ENCODE measurements around the gene DUSP5.

Gene DUSP5

DNA sequence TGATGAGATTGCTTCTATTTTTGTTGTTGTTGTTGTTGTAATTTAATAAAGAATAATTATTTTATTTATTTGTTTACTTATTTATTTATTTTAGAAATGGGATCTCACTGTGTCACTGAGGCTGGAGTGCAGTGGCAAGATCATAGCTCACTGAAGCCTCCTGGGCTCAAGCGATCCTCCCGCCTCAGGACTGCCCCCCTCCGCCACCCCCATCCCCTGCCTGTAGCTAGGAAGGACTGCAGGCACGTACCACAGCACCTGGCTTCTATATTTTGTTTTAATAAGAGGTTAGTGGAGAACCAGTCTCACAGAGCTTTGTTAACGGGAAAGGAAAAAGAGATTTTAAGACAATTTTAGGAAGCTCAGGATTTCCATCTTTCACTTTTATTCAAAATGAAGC is 50.3 kb downstream of the DUSP5 start:
- DNase-seq = no peak

DNA sequence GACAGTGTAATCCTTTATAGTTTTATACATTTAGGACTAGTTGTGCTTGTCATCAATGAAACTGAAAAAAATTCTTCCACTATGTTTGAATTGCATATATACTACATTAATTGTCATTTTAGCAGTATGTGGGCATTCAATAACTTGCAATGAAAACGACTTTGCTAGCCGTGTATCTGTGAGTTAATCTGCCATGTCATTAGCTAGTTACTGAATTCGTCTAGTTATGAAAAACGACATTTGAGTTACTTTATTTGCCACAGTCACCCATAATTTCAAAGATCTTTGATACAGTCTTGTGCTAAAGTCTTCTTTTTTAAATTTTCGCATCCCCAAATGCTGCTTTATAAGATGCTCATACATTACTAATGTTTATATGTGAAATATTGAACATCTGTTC is 51.5 kb downstream of the DUSP5 start:
- DNase-seq = no peak

DNA sequence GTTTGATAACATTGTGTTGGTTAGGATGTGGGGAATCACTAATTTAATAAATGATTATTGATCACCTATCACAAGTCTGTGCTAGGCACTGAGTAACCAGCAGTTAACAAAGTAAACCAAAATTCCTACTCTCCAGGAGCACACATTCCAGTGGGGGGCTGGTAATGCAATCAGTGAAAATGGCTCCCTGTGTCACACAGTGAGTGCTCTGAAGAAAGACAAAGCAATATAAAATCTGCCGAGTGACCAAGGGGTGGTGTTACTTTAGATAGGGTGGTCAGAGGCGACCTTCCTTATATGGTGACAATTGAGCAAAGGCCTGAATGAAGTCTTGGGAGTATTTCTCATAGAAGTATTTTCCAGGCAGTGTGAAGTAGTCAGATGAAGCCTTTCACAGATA is 56.2 kb downstream of the DUSP5 start:
- no peak for DNase-seq

DNA sequence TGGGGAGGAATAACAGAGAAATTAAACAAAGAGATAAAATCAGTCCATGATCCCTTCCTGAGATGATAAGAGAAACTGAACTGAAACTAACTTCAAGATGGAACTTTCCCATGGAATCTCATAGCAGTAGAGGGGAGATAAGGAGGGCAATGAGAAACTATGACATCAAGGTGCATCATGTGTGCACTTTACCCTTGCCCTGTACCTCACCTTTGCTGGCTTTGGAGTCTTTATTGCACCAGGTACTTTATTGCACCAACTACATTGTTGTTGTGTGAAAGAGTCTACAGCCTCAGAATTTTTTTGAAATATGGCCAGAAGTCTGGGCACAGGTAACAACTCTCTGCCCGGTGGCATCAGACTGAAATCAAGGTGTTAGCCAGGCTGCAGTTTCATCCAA is 58.6 kb downstream of the DUSP5 start:
- no peak for DNase-seq

DNA sequence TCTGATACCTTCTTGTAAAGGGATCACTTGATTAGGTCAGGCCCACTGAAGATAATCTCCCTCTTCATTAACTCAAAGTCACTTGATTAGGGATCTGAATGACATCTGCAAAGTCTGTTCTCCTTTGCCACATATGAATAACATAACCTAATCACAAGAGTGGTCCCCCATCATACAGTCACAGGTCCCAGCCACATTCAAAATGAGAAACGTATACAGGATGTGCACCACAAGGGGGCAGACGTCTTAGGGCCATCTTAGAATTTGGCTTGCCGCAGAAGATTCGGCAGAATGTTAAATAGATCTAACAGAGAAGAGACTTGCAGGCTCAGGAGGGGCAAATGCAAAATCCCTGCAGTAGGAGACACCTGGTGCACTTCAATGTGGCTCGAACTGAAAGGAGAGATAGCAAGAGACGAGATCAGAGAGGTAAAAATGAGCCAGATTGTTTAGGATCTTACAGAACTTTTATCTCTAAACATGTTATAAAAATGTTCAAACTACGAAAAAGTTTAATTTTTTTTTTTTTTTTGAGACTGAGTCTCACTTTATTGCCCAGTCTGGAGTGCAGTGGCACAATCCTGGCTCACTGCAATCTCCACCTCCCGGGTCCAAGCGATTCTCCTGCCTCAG is 59.4 kb downstream of the DUSP5 start:
- peak; percentile 16 for DNase-seq

DNA sequence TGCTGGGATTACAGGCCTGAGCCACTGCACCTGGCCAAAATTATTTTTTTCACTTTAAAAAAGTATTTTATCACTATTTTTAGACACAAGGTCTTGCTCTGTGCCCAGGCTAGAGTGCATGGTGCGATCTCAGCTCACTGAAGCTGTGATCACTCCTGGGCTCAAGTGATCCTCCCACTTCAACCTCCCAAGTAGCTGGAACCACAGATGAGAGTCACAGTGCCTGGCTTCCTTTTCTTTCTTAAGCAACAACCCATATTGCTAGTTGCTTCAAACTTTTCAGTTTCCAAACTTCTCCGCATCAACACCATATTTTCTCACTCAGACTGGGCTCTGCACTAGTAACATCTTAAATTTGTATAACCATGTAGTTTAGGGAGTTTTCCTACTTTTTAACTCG is 60.3 kb downstream of the DUSP5 start:
- DNase-seq = no peak

DNA sequence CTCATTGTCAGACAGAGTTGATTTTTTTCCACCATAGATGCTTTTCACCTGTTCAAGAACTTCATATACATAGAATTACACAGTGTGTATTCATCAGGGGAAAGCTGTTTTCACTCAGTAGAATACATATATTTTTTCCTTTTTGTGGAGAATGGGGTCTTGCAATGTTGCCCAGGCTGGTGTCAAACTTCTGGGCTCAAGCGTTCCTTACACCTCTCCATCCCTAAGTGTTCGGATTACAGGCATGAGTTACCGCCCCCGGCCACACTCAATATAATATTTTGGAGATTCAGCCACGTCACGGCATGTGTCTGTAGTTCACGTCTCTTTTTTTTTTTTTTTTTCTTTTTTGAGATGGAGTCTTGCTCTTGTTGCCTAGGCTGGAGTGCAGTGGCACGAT is 62.3 kb downstream of the DUSP5 start:
- no peak for DNase-seq
